H1 (cell line): ENCODE results near the gene ARHGEF12. TPM values are rescaled to one million over a fixed set of nuclear protein-coding genes. Genes with fewer than 3 reads are reported as not detected.

Source experiments
- BRCA1 ChIP-seq: IDR thresholded peaks from 2 replicates; pipeline ENCODE4 v1.6.1; 2012; ENCODE audit warnings: low read depth, low read length, improper control_type of control experiment
- CHD2 ChIP-seq: IDR thresholded peaks from 2 replicates; pipeline ENCODE4 v1.6.1; 2012; ENCODE audit warnings: low read length, improper control_type of control experiment
- CHD7 ChIP-seq: fragments of 300-600 bp; sonication (generic); IDR thresholded peaks from 2 replicates; pipeline ENCODE4 v1.7.1; 2012; ENCODE audit warnings: low read length, moderate library complexity, mild to moderate bottlenecking, inconsistent platforms; ENCODE audit not compliant: insufficient replicate concordance
- JUN ChIP-seq: IDR thresholded peaks from 2 replicates; pipeline ENCODE4 v1.6.1; 2011; ENCODE audit warnings: low read depth, mild to moderate bottlenecking, improper control_type of control experiment, low read length
- PHF8 ChIP-seq: fragments of 200-600 bp; sonication (generic); conservative IDR thresholded peaks from 2 replicates; pipeline ENCODE4 v1.7.1; 2012; ENCODE audit warnings: low read depth, mild to moderate bottlenecking, inconsistent platforms, low read length, moderate library complexity
- RBBP5 ChIP-seq: IDR thresholded peaks from 2 replicates; pipeline ENCODE4 v1.7.1; 2012; ENCODE audit warnings: low read depth, mild to moderate bottlenecking, inconsistent platforms, low read length, moderate library complexity, borderline replicate concordance
- RFX5 ChIP-seq: IDR thresholded peaks from 2 replicates; pipeline ENCODE4 v1.6.1; 2011; ENCODE audit warnings: low read depth, low read length, improper control_type of control experiment, borderline replicate concordance
- SP4 ChIP-seq: IDR thresholded peaks from 2 replicates; pipeline ENCODE4 v1.6.1; 2012; ENCODE audit warnings: low read length, inconsistent platforms
- SUZ12 ChIP-seq: fragments of 200-600 bp; sonication (generic); IDR thresholded peaks from 2 replicates; pipeline ENCODE4 v1.6.1; 2012; ENCODE audit warnings: mild to moderate bottlenecking, inconsistent platforms, low read length, moderate library complexity, mixed read lengths
- TBP ChIP-seq: IDR thresholded peaks from 2 replicates; pipeline ENCODE4 v1.6.1; 2011; ENCODE audit warnings: low read depth, low read length, improper control_type of control experiment
- ZNF274 ChIP-seq: IDR thresholded peaks from 2 replicates; pipeline ENCODE4 v1.7.0; 2012; ENCODE audit warnings: low read length, borderline replicate concordance; ENCODE audit errors: extremely low read depth
- polyA plus RNA-seq, 7 experiments: library from polyadenylated mRNA; depleted of rRNA in 3 of 7; stranded (reverse) in 5 of 7; unstranded in 2 of 7; fragments of >200 nt in 5 of 7; fragments of 200-250 nt in 2 of 7; gene quantifications; 1 replicate in 5 of 7; 2 replicates in 1 of 7; 4 replicates in 1 of 7; pipeline versions ENCODE4 v1.2.1 to v1.2.3, GENCODE V29; 2011 to 2013; ENCODE audit warnings: missing spikeins in 2 of 7, mixed read lengths in 2 of 7
- total RNA-seq: library from RNA; stranded (reverse); fragmentation: NEBNext Ultra II Directional; extraction: Animal tissue kit (Norgen Biotek cat#: 25700); gene quantifications from 2 replicates; pipeline ENCODE4 v1.2.1, GENCODE V29; 2021
- TF ChIP-seq, protein P1 (sequence below): IDR thresholded peaks from 2 replicates; pipeline ENCODE4 v1.6.1; 2011; ENCODE audit warnings: low read length, improper control_type of control experiment

Gene ARHGEF12
- total and polyA plus RNA-seq, 2 of the 8 experiments (the other 6 are each of a cell fraction or from before 2014, with no cell fraction given), result 5.1 to 33.7 TPM

GRCh38 chr11:120457996-120458395 is 121.8 kb downstream of the ARHGEF12 start (continued):
- TF ChIP-seq CHD7, result no peak
- no peak for TF ChIP-seq BRCA1
- no peak for TF ChIP-seq RBBP5
- TF ChIP-seq RFX5, result no peak
- TF ChIP-seq TBP, result no peak
- TF ChIP-seq, protein P1, sequence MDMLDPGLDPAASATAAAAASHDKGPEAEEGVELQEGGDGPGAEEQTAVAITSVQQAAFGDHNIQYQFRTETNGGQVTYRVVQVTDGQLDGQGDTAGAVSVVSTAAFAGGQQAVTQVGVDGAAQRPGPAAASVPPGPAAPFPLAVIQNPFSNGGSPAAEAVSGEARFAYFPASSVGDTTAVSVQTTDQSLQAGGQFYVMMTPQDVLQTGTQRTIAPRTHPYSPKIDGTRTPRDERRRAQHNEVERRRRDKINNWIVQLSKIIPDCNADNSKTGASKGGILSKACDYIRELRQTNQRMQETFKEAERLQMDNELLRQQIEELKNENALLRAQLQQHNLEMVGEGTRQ, result no peak
- no peak for TF ChIP-seq JUN
- TF ChIP-seq SP4, result no peak
- TF ChIP-seq ZNF274, result no peak
- TF ChIP-seq CHD2, result no peak
- TF ChIP-seq SUZ12, result no peak
- no peak for TF ChIP-seq PHF8
